A673 (cell line): ENCODE measurements around the gene GNLY. TPM values are rescaled to one million over a fixed set of nuclear protein-coding genes. Genes with fewer than 3 reads are reported as not detected.

Source experiments
- BruUV-seq: library from RNA; stranded (reverse); fragments of 400-500 nt; replicated peaks from 2 replicates; lab custom pipeline; 2021; lab: Mats Ljungman, UMichigan
- CTCF ChIA-PET: fragments of 300-600 bp; sonication (Branson Sonifier 250); formaldehyde crosslinking; loops from one replicate; lab custom pipeline; 2022; ENCODE audit warnings: antibody characterized with exemption; lab: Charles Lee
- POLR2A ChIA-PET: fragments of 300-600 bp; sonication (Branson Sonifier 250); formaldehyde crosslinking; loops from one replicate; lab custom pipeline; 2022; ENCODE audit warnings: antibody characterized with exemption; ENCODE audit not compliant: low non-redundant PET; lab: Charles Lee
- DNase-seq: peaks from one replicate; pipeline ENCODE4 v3.0.0-alpha.2; 2015; ENCODE audit warnings: low spot score
- H3K27ac ChIP-seq: fragments of 200-600 bp; sonication (generic); 2 replicates; pipeline ENCODE4 v1.5.1; 2016; ENCODE audit warnings: mixed run types, low read depth, mild to moderate bottlenecking, mixed read lengths, antibody characterized with exemption, low read length; ENCODE audit not compliant: poor library complexity, severe bottlenecking
- H3K27me3 ChIP-seq: fragments of 200-600 bp; sonication (generic); replicated peaks from 2 replicates; pipeline ENCODE4 v1.6.1; 2017; ENCODE audit warnings: mixed run types, low read depth, mild to moderate bottlenecking, mixed read lengths, antibody characterized with exemption, low read length; ENCODE audit not compliant: insufficient read depth, poor library complexity
- H3K36me3 ChIP-seq: fragments of 200-600 bp; sonication (generic); 2 replicates; pipeline ENCODE4 v1.6.1; 2016; ENCODE audit warnings: mixed run types, mild to moderate bottlenecking, mixed read lengths, antibody characterized with exemption, low read length; ENCODE audit not compliant: insufficient read depth, poor library complexity, severe bottlenecking
- H3K4me1 ChIP-seq: fragments of 200-600 bp; sonication (generic); 2 replicates; pipeline ENCODE4 v1.6.1; 2017; ENCODE audit warnings: mixed run types, mild to moderate bottlenecking, mixed read lengths, antibody characterized with exemption, low read length; ENCODE audit not compliant: insufficient read depth, poor library complexity, severe bottlenecking
- H3K4me3 ChIP-seq: fragments of 200-600 bp; sonication (generic); 2 replicates; pipeline ENCODE4 v1.5.1; 2016; ENCODE audit warnings: low read depth, mixed run types, mild to moderate bottlenecking, mixed read lengths, low read length; ENCODE audit not compliant: poor library complexity, severe bottlenecking
- H3K9me3 ChIP-seq: fragments of 200-600 bp; sonication (generic); 2 replicates; pipeline ENCODE4 v1.6.1; 2016; ENCODE audit warnings: mixed run types, low read depth, mild to moderate bottlenecking, mixed read lengths, antibody characterized with exemption, low read length; ENCODE audit not compliant: poor library complexity, severe bottlenecking
- EZH2 ChIP-seq: fragments of 200-600 bp; sonication (generic); IDR thresholded peaks from 2 replicates; pipeline ENCODE4 v1.6.1; 2017; ENCODE audit warnings: borderline replicate concordance, low read depth, mild to moderate bottlenecking, mixed read lengths, antibody characterized with exemption, low read length; ENCODE audit not compliant: poor library complexity, severe bottlenecking
- intact Hi-C: fragments of 100-400 bp; cut with micrococcal nuclease; formaldehyde crosslinking; loops from one replicate; pipeline ENCODE4 v1.10.0; 2022; ENCODE audit not compliant: unreplicated experiment
- total RNA-seq: library from RNA; stranded (reverse); gene quantifications from 2 replicates; pipeline ENCODE4 v1.2.3, GENCODE V29; 2021
- TF ChIP-seq, protein P1 (sequence below): fragments of 300-800, 200-600 bp; sonication (generic); conservative IDR thresholded peaks from 2 replicates; pipeline ENCODE4 v1.5.1; 2017; ENCODE audit warnings: low read depth, mild to moderate bottlenecking, antibody characterized with exemption, low read length, moderate library complexity, mixed read lengths

Gene GNLY
- total RNA-seq, 1 experiment from 2014 or later = not detected

DNA sequence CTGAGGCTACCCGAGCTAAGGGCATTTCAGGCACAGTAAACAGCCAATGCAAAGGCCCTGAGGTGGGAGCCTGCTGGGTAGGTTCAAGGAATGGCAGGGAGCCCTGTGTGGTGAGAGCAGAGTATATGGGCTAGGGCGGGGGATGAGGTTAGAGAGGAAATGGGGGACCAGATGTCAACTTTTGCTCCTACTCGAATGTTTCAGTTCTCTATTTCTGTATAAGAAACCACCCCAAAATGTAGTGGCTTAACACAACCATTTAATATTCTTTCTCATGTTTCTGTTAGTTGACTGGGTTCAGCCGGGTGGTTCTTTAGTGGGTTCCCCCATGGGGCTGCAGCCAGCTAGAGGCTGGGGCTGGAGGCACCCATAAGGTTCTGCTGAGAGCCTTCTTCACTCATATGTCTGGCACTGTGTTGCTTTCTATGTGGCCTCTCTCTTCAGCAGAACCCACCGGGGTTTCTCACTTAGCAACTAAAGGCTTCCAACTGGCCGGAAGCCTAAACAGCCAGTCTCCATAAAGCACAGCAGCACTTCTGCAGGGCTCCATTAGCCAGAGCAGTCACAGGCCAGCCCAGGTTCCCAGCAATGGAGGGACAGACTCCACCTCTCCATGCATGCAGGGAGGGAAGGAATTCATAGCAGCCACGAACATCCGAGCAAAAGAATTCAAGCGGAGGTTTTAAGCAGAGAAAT, 54.0 kb downstream of the GNLY start:
- intact Hi-C loops = no loop called here
- no peaks in the 10 kb centered on the region for H3K27me3 ChIP-seq
- TF ChIP-seq, protein P1, sequence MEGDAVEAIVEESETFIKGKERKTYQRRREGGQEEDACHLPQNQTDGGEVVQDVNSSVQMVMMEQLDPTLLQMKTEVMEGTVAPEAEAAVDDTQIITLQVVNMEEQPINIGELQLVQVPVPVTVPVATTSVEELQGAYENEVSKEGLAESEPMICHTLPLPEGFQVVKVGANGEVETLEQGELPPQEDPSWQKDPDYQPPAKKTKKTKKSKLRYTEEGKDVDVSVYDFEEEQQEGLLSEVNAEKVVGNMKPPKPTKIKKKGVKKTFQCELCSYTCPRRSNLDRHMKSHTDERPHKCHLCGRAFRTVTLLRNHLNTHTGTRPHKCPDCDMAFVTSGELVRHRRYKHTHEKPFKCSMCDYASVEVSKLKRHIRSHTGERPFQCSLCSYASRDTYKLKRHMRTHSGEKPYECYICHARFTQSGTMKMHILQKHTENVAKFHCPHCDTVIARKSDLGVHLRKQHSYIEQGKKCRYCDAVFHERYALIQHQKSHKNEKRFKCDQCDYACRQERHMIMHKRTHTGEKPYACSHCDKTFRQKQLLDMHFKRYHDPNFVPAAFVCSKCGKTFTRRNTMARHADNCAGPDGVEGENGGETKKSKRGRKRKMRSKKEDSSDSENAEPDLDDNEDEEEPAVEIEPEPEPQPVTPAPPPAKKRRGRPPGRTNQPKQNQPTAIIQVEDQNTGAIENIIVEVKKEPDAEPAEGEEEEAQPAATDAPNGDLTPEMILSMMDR = no peak
- TF ChIP-seq EZH2 = no peak
- peaks cover 44% of the 10 kb centered on the region for H3K4me1 ChIP-seq
- no peaks in the 10 kb centered on the region for H3K36me3 ChIP-seq
- DNase-seq = no peak
- ChIA-PET CTCF (interaction anchor here (1.0 to 3.7 kb wide), 4 partner anchors 16 to 65 kb away, joined by 3 to 30 read pairs (median 4); no protein-coding TSS in a partner anchor), POLR2A (interaction anchor here (0.7 kb wide), 1 partner anchor 23 kb away, joined by 3 read pairs; no protein-coding TSS in a partner anchor)
- H3K4me3 ChIP-seq = no peak overlapping the region
- no peaks in the 10 kb centered on the region for H3K9me3 ChIP-seq
- BruUV-seq = no TSS peak
- H3K27ac ChIP-seq = no peak overlapping the region

Other genes with a start within 250 kb of the GNLY start
- gene MAT2A, start 155.2 kb upstream of the GNLY start, total RNA-seq = 355 and 408 TPM in 2 replicates
- gene GGCX, start 132.9 kb upstream of the GNLY start, total RNA-seq = 60.5 and 61.8 TPM in 2 replicates
- gene VAMP8, start 116.8 kb upstream of the GNLY start, total RNA-seq = not detected in 2 replicates
- 2.1 and 3.8 TPM in 2 replicates for gene VAMP5, start 109.9 kb upstream of the GNLY start, total RNA-seq
- gene RNF181, start 98.6 kb upstream of the GNLY start, total RNA-seq = 78.5 and 99.1 TPM in 2 replicates
- gene TMEM150A, start 91.7 kb upstream of the GNLY start, total RNA-seq = 6.4 and 6.6 TPM in 2 replicates
- gene C2orf68, start 82.3 kb upstream of the GNLY start, total RNA-seq = 46.4 and 48.6 TPM in 2 replicates
- gene USP39, start 78.2 kb upstream of the GNLY start, total RNA-seq = 99.1 and 101 TPM in 2 replicates
- gene SFTPB, start 26.2 kb upstream of the GNLY start, total RNA-seq = not detected in 2 replicates
- gene ATOH8, start 59.6 kb downstream of the GNLY start, total RNA-seq = 4.3 and 4.6 TPM in 2 replicates
- gene ST3GAL5, start 194.6 kb downstream of the GNLY start, total RNA-seq = 25.3 and 27.1 TPM in 2 replicates